T-helper 2 cell (primary cell): Measurements from ENCODE around the gene CTRL.

Source experiments
- DNase-seq, 5 experiments: peaks; one replicate each; pipeline versions ENCODE4 v3.0.0 to v3.0.0-alpha.2; 2012 to 2022

Gene CTRL

GRCh38 chr16:67962135-67962534 is 30.5 kb upstream of the CTRL start:
- DNase-seq, result no peak

GRCh38 chr16:67961551-67961957 is 29.9 kb upstream of the CTRL start:
- DNase-seq, result no peak

- DNase-seq, result no peak
Measured at GRCh38 chr16:67959536-67960329, 28.1 kb upstream of the CTRL start.

GRCh38 chr16:67957622-67958021 is 26.0 kb upstream of the CTRL start:
- DNase-seq, result no peak

GRCh38 chr16:67954421-67955196 is 22.9 kb upstream of the CTRL start:
- DNase-seq, result no peak

- no peak for DNase-seq
Measured at GRCh38 chr16:67953641-67954375, 22.1 kb upstream of the CTRL start.

- DNase-seq, result no peak
Measured at GRCh38 chr16:67951485-67951884, 19.8 kb upstream of the CTRL start.

- no peak for DNase-seq
Measured at GRCh38 chr16:67950335-67950843, 18.7 kb upstream of the CTRL start.

- no peak for DNase-seq
Measured at GRCh38 chr16:67949645-67950044, 18.0 kb upstream of the CTRL start.

- no peak for DNase-seq
Measured at GRCh38 chr16:67948015-67948414, 16.4 kb upstream of the CTRL start.

GRCh38 chr16:67946966-67947558 is 15.4 kb upstream of the CTRL start:
- DNase-seq, result no peak

- DNase-seq, result no peak
Measured at GRCh38 chr16:67946128-67946569, 14.5 kb upstream of the CTRL start.

- no peak for DNase-seq
Measured at GRCh38 chr16:67945392-67945933, 13.8 kb upstream of the CTRL start.

GRCh38 chr16:67944690-67945391 is 13.2 kb upstream of the CTRL start:
- DNase-seq, result no peak

- DNase-seq, result no peak
Measured at GRCh38 chr16:67943619-67944504, 12.2 kb upstream of the CTRL start, which contains the start of gene LCAT. TSS of gene LCAT (minus strand) at chr16:67944120. CDS start at chr16:67944101, 19 bp downstream.

GRCh38 chr16:67943256-67943618 is 11.6 kb upstream of the CTRL start:
- DNase-seq, result no peak

GRCh38 chr16:67942510-67943255 is 11.0 kb upstream of the CTRL start:
- DNase-seq, result no peak

GRCh38 chr16:67942200-67942509 is 10.5 kb upstream of the CTRL start:
- DNase-seq, result peak in 2 of 5 experiments; percentile 15 to 42

GRCh38 chr16:67941469-67942199 is 10.0 kb upstream of the CTRL start:
- DNase-seq, result no peak
